DMS79 (cell line): ENCODE results near the gene SLC2A11.
"Not testable (repeated sequence)": the region's sequence is repeated elsewhere in the genome, so short reads cannot be mapped to it uniquely, and the experiment has no call there.

Source experiments
- DNase-seq: peaks from one replicate; lab custom pipeline; 2025; lab: John Stamatoyannopoulos, UW

The SLC2A11 gene

GRCh38 chr22:23891726-23892125 lies 34.1 kb downstream of the SLC2A11 start:
- DNase-seq = no peak

GRCh38 chr22:23892130-23892529 lies 34.5 kb downstream of the SLC2A11 start:
- DNase-seq = no peak

GRCh38 chr22:23892706-23893105 lies 35.0 kb downstream of the SLC2A11 start:
- no peak for DNase-seq

- DNase-seq = no peak
Observed at GRCh38 chr22:23893121-23893944, 35.7 kb downstream of the SLC2A11 start.

- DNase-seq = peak; percentile 66
Observed at GRCh38 chr22:23893945-23894709, 36.5 kb downstream of the SLC2A11 start, which contains the start of gene MIF. Gene MIF, plus strand, starts transcription at chr22:23894383. Its CDS starts 92 bp downstream, at chr22:23894475.

GRCh38 chr22:23894710-23895598 lies 37.3 kb downstream of the SLC2A11 start:
- peak; percentile 39 for DNase-seq

- no peak for DNase-seq
Observed at GRCh38 chr22:23895599-23896144, 38.0 kb downstream of the SLC2A11 start.

GRCh38 chr22:23896166-23896522 lies 38.5 kb downstream of the SLC2A11 start:
- DNase-seq = no peak

- DNase-seq = no peak
Observed at GRCh38 chr22:23896523-23897186, 39.0 kb downstream of the SLC2A11 start.

- no peak for DNase-seq
Observed at GRCh38 chr22:23897320-23897719, 39.6 kb downstream of the SLC2A11 start.

GRCh38 chr22:23898006-23898974 lies 40.6 kb downstream of the SLC2A11 start:
- no peak for DNase-seq

GRCh38 chr22:23899042-23899745 lies 41.5 kb downstream of the SLC2A11 start:
- DNase-seq = no peak

- not testable (repeated sequence) for DNase-seq
Observed at GRCh38 chr22:23900227-23900626, 42.6 kb downstream of the SLC2A11 start.

GRCh38 chr22:23901600-23901999 lies 43.9 kb downstream of the SLC2A11 start:
- no peak for DNase-seq

GRCh38 chr22:23903328-23903971 lies 45.8 kb downstream of the SLC2A11 start:
- peak; percentile 48 for DNase-seq

- no peak for DNase-seq
Observed at GRCh38 chr22:23904573-23905254, 47.0 kb downstream of the SLC2A11 start.

GRCh38 chr22:23906641-23907040 lies 49.0 kb downstream of the SLC2A11 start:
- no peak for DNase-seq

GRCh38 chr22:23907423-23907822 lies 49.7 kb downstream of the SLC2A11 start:
- not testable (repeated sequence) for DNase-seq
